Measurements from ENCODE around the gene FUCA2.
"Not testable (repeated sequence)": the region's sequence is repeated elsewhere in the genome, so short reads cannot be mapped to it uniquely, and the experiment has no call there.

The FUCA2 gene

GRCh38 chr6:143501851-143502250, 9.7 kb downstream of the FUCA2 start:
- TF ChIP-seq ZNF274 (IDR thresholded peaks at IDR 0.05; ENCODE audit: low read depth, low read length): no peak
- no peak overlapping the region for H3K4me3 ChIP-seq (ENCODE audit: low read length)

DNA sequence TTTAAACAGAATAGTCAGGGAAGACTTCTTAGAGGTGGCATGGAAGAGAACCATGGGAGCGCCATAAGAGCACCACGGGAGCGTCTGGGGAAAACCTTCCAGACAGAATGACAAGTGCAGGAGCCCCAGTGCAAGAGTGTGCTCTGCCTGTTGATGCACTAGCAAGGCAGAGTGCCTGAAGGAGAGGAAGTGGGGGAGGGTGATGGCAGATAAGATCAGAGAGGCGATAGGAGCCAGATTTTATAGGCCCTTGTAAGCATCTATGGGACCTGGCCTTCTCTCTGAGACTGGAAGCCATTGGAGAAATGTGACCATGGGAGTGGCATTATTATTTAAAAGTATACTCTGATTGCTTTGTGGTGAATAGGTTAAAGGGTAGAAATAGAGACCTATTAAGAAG, 13.1 kb downstream of the FUCA2 start:
- no peak overlapping the region for H3K4me3 ChIP-seq (ENCODE audit: low read length)
- no peak for TF ChIP-seq ZNF274 (IDR thresholded peaks at IDR 0.05; ENCODE audit: low read depth, low read length)

- no peak overlapping the region for H3K4me3 ChIP-seq (ENCODE audit: low read length)
- no peak for TF ChIP-seq ZNF274 (IDR thresholded peaks at IDR 0.05; ENCODE audit: low read depth, low read length)
These were observed 14.5 kb downstream of the FUCA2 start for GRCh38 chr6:143496974-143497373.

- H3K4me3 ChIP-seq (ENCODE audit: low read length): no peak overlapping the region
- no peak for TF ChIP-seq ZNF274 (IDR thresholded peaks at IDR 0.05; ENCODE audit: low read depth, low read length)
These were observed 20.7 kb downstream of the FUCA2 start for GRCh38 chr6:143490775-143491174.

DNA sequence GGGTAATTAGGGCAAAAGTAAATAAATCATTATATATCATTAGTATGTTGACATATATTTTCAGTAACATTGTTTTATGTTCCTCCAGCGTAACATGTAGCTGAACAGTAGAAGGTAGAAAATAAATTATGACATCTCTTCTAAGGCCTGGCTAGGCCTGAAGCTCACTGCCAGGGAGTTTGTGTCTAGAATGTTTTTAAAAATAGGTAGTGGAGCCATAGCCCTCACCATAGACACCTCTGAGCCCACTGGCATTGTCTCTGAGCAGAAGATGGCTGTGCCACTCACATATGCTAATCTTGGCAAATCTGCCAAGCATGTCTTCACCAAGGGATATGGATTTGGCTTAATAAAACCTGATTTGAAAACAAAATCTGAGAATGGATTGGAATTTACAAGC, 21.3 kb downstream of the FUCA2 start:
- TF ChIP-seq ZNF274 (IDR thresholded peaks at IDR 0.05; ENCODE audit: low read depth, low read length): no peak
- no peak overlapping the region for H3K4me3 ChIP-seq (ENCODE audit: low read length)

DNA sequence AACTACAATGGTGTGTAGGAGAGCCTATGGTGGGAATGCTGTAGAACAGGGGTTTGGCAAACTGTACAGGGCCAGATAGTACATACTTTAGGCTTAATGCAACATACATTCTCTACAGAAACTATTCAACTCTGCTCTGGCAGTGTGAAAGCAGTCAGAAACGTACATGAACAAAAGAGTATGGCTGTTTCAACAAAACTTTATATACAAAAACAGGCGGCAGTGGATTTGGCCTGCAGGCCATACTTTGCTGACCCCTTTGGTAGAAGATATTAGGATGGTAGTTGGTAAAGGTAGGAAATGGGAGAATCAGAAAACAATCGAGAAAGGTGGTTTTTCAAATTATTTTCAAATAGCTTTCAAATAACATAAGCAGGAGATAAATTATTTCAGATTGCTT, 24.8 kb downstream of the FUCA2 start:
- TF ChIP-seq ZNF274 (IDR thresholded peaks at IDR 0.05; ENCODE audit: low read depth, low read length): no peak
- H3K4me3 ChIP-seq (ENCODE audit: low read length): no peak overlapping the region

DNA sequence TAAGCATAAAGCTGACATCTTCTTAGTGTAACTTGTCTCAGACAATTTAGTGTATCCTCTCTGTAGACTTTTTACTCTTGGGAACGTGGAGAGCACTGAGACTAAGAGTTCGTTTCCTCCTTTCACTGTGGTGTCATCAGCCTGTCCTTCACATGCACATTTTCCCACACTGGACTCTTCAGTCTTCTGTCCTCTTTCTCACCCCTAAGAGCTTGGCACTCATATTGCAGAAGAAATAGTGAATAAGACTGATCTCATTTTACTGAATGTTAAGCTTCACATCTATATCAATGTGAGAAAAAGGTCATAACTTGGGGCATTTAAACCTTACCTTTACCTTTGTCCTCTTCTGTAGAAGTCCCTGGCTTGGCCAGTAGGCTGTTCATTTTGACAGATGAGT, 25.6 kb downstream of the FUCA2 start:
- no peak overlapping the region for H3K4me3 ChIP-seq (ENCODE audit: low read length)
- no peak for TF ChIP-seq ZNF274 (IDR thresholded peaks at IDR 0.05; ENCODE audit: low read depth, low read length)

DNA sequence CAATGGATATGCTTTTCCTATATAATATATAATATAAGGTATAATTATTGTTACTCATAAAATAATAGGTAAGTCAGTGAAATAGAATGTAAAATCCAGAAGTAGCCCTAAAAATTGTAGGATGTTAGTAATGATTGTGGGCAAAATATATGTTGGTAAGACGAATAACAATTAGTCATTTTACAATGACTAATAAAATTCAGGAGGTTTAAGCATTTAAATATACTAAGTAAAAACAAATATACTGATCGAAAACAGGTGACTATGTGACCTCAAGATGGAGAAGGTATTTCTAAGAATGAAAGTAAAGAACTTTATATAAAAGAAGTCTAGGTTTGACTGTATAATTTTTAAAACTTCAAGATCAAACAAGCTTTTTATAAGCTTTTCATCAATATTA, 28.9 kb downstream of the FUCA2 start:
- no peak overlapping the region for H3K4me3 ChIP-seq (ENCODE audit: low read length)
- no peak for TF ChIP-seq ZNF274 (IDR thresholded peaks at IDR 0.05; ENCODE audit: low read depth, low read length)

DNA sequence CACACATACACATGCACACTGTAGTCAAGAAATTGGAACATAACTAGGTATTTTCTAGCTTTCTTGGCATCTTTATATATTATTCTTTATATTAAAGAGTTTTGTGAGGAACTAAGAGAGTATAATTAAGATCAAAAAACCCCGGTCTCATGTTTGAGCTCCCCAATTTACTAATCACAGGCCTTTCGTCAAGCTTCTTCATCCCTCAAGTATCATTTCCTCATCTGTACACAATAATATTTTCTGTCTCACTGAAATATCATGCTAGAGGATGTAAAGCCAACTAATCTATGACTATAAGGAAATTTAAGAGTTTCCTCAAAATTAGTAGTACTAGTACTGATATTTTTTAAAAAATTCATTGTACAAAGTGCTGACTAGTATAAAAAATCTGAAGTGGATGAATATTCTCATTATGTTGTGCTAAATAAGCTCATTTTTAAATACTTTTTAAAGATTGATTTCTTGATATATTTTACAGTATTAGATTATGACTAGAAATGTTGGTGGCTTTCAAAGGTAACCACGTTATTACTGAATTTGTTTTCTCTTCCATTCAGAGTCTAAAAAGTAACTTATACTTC, 32.9 kb downstream of the FUCA2 start:
- no peak overlapping the region for H3K4me3 ChIP-seq (ENCODE audit: low read length)
- TF ChIP-seq ZNF274 (IDR thresholded peaks at IDR 0.05; ENCODE audit: low read depth, low read length): no peak

DNA sequence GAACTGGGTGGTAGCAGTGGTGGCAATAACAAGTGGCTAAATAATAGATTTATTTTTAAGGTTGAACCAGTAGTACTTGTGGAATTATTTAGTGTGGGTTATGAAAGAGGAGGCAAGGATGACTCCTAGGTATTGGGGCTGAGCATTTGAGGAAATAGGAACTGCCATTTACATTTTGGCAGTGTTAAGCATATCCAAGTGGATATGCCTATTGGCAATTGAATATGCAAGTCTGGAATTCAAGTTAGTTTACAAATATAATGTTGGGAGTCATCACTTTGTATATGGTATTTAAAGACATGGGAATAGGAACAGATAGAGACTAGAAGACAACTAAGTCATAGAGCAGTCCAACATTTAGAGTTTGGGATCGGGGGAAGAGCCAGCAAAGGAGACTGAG, 35.0 kb downstream of the FUCA2 start:
- H3K4me3 ChIP-seq (ENCODE audit: low read length): no peak overlapping the region
- no peak for TF ChIP-seq ZNF274 (IDR thresholded peaks at IDR 0.05; ENCODE audit: low read depth, low read length)

GRCh38 chr6:143471822-143472221, 39.7 kb downstream of the FUCA2 start:
- no peak for TF ChIP-seq ZNF274 (IDR thresholded peaks at IDR 0.05; ENCODE audit: low read depth, low read length)
- no peak overlapping the region for H3K4me3 ChIP-seq (ENCODE audit: low read length)

- H3K4me3 ChIP-seq (ENCODE audit: low read length): not testable (repeated sequence)
These were observed 42.7 kb downstream of the FUCA2 start for GRCh38 chr6:143468823-143469222.

DNA sequence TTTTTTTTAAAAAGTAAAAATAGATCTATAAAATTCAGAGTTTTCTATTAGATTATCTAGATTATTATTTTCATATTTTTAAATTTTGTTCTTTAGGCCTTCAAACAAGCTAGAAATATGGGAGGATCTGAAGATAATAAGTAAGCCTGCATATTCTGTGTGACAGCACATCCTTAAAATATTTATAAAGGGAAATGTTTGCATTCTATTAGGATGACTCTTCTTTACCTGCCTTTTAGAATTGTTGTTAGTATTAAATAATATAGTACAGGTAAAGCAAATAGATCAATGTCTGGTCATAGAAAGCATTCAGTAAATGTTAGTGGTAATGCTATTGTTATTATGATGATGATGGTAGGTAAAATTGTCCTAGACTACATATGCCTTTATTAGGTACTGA, 43.5 kb downstream of the FUCA2 start:
- no peak for TF ChIP-seq ZNF274 (IDR thresholded peaks at IDR 0.05; ENCODE audit: low read depth, low read length)
- H3K4me3 ChIP-seq (ENCODE audit: low read length): no peak overlapping the region

GRCh38 chr6:143465546-143465945, 46.0 kb downstream of the FUCA2 start:
- no peak for TF ChIP-seq ZNF274 (IDR thresholded peaks at IDR 0.05; ENCODE audit: low read depth, low read length)
- H3K4me3 ChIP-seq (ENCODE audit: low read length): no peak overlapping the region

- no peak overlapping the region for H3K4me3 ChIP-seq (ENCODE audit: low read length)
- no peak for TF ChIP-seq ZNF274 (IDR thresholded peaks at IDR 0.05; ENCODE audit: low read depth, low read length)
These were observed 53.8 kb downstream of the FUCA2 start for GRCh38 chr6:143457563-143458359.

- no peak for TF ChIP-seq ZNF274 (IDR thresholded peaks at IDR 0.05; ENCODE audit: low read depth, low read length)
- H3K4me3 ChIP-seq (ENCODE audit: low read length): peak overlapping the region; percentile 75
These were observed 60.0 kb downstream of the FUCA2 start for GRCh38 chr6:143451531-143451930.
